ENCODE measurements around the gene PLEK2. TPM values are rescaled to one million over a fixed set of nuclear protein-coding genes. Genes with fewer than 3 reads are reported as not detected.

Gene PLEK2
- total and polyA plus RNA-seq, 10 donors, result 0.18 to 2.1 (median 0.76) TPM; not detected in 3

DNA sequence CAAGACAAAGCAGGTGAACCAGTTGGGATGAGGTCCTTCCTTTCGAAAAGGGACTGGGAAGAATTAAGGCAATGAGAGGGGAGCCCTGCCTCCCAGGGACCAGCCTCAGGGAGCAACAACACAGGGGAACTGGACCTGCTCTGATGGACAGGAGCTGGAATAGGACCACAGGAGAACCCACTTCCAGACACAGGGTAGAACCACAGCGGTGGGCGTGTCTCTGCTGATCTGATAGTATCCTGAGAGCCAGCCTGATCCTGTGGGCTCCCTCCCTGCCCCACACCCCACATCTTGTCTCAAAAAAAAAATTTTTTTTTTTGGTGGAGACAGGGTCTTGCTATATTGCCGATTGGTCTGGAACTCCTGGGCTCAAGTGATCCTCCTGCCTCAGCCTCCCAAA lies 13.6 kb upstream of the PLEK2 start:
- no peak overlapping the region for H3K4me3 ChIP-seq
- H3K9me3 ChIP-seq, result no peaks in the 10 kb centered on the region
- H3K27ac ChIP-seq, result no peak overlapping the region
- no peak for TF ChIP-seq POLR2AphosphoS5 (IDR thresholded peaks at IDR 0.05)
- TF ChIP-seq POLR2A (IDR thresholded peaks at IDR 0.05), result no peak
- TF ChIP-seq, protein P1, sequence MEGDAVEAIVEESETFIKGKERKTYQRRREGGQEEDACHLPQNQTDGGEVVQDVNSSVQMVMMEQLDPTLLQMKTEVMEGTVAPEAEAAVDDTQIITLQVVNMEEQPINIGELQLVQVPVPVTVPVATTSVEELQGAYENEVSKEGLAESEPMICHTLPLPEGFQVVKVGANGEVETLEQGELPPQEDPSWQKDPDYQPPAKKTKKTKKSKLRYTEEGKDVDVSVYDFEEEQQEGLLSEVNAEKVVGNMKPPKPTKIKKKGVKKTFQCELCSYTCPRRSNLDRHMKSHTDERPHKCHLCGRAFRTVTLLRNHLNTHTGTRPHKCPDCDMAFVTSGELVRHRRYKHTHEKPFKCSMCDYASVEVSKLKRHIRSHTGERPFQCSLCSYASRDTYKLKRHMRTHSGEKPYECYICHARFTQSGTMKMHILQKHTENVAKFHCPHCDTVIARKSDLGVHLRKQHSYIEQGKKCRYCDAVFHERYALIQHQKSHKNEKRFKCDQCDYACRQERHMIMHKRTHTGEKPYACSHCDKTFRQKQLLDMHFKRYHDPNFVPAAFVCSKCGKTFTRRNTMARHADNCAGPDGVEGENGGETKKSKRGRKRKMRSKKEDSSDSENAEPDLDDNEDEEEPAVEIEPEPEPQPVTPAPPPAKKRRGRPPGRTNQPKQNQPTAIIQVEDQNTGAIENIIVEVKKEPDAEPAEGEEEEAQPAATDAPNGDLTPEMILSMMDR (IDR thresholded peaks at IDR 0.05 in 8 of 11, conservative IDR thresholded peaks at IDR 0.05 in 3 of 11), result no peak
- intact Hi-C loops (cut with DNase I; ENCODE audit: low total_unique reads), result loop anchor here (5.0 kb wide), 1 partner anchor 242 kb away; no protein-coding TSS in a partner anchor
- H3K27me3 ChIP-seq (replicated peaks in 1 of 7), result peaks cover 0 to 38% (median 2%) of the 10 kb centered on the region in 7 donors
- WGBS, 5 donors, result 79 to 88% (median 83%) methylated on average over 4 of the region's 4 CpGs
- no peaks in the 10 kb centered on the region for H3K36me3 ChIP-seq
- H3K4me1 ChIP-seq, result peaks cover 0 to 9% (median 6%) of the 10 kb centered on the region in 6 donors
- no peak for DNase-seq

GRCh38 chr14:67424539-67424938 lies 12.6 kb upstream of the PLEK2 start:
- H3K9me3 ChIP-seq, result no peaks in the 10 kb centered on the region
- no peak for DNase-seq
- 6 to 20% (median 12%) methylated on average over 3 of the region's 3 CpGs for WGBS, 5 donors
- H3K4me1 ChIP-seq, result peaks cover 0 to 9% (median 6%) of the 10 kb centered on the region in 6 donors
- no peak overlapping the region for H3K27ac ChIP-seq
- TF ChIP-seq, protein P1 (IDR thresholded peaks at IDR 0.05 in 8 of 11, conservative IDR thresholded peaks at IDR 0.05 in 3 of 11), result no peak
- TF ChIP-seq POLR2AphosphoS5 (IDR thresholded peaks at IDR 0.05) (no peak), POLR2A (IDR thresholded peaks at IDR 0.05) (no peak)
- H3K36me3 ChIP-seq, result no peaks in the 10 kb centered on the region
- H3K27me3 ChIP-seq (replicated peaks in 1 of 7), result peaks cover 0 to 43% (median 2%) of the 10 kb centered on the region in 7 donors
- H3K4me3 ChIP-seq, result no peak overlapping the region
- intact Hi-C loops (cut with DNase I; ENCODE audit: low total_unique reads), result no loop called here

DNA sequence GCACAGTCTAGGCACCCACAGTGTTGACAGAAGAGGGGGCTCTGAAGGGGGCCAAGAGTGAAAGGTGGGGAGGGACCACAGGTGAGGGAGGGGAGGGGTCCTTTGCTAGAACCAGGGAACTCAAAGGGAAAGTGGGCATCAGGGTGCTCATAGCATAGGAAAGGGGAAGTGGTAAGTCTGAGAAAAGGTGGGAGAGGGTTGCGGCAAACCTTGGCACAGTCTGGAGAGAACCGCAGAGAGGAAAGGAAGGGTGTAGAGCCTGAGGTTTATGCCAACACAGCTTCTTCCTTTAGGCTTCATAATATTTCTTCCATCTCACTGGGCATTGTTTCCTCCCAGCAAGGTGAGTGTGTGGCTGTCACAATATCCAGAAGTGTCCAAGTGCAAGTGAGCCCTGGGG lies 11.5 kb upstream of the PLEK2 start:
- no peaks in the 10 kb centered on the region for H3K36me3 ChIP-seq
- no peak for DNase-seq
- H3K4me3 ChIP-seq, result no peak overlapping the region
- no peaks in the 10 kb centered on the region for H3K9me3 ChIP-seq
- no peak for TF ChIP-seq POLR2AphosphoS5 (IDR thresholded peaks at IDR 0.05)
- TF ChIP-seq, protein P1 (IDR thresholded peaks at IDR 0.05 in 8 of 11, conservative IDR thresholded peaks at IDR 0.05 in 3 of 11), result no peak
- TF ChIP-seq POLR2A (IDR thresholded peaks at IDR 0.05), result no peak
- 18 to 40% (median 20%) methylated on average over 2 of the region's 2 CpGs for WGBS, 5 donors
- intact Hi-C loops (cut with DNase I; ENCODE audit: low total_unique reads), result no loop called here
- H3K27ac ChIP-seq, result no peak overlapping the region
- peaks cover 0 to 9% (median 6%) of the 10 kb centered on the region in 6 donors for H3K4me1 ChIP-seq
- H3K27me3 ChIP-seq (replicated peaks in 1 of 7), result peaks cover 0 to 45% (median 2%) of the 10 kb centered on the region in 7 donors

DNA sequence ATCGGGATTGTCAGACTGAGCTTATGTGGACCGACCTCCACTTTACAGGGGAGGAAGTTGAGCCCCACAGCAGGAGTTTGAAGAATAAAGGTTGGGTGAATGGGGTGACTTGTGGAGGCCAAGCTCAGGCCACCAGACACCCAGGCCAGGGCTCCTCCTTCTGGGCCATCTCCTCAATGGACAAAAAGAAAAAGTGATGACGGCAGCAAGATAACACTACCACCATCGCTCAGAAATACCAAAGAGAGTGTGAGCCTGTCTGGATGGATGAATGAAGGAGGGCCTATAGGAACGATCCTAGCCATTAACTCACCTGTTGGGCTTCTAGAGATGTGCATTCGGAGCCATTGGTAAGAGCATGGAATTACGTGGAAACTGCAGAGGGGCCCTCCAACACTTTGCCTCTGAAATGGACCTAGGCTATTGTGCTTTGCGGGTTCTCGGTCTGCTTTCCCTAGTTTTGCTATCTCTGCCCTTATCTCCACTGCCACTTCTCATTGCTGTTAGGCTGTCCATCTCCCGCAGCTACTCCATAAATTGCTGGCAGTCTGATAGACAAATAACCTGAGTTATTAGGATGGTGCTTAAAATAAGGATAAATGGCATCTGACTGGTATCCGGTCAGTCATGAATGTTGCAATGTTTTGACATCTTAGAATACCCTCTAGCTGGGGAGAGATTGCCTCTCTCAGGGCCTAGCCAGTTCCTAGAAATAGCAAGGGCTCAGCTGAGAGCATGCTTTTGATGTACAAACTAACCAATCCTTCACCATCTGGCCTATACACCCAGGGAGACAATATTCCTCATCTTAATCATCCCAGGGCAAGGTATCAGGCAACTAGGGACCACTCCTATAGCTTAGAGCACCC lies 9.6 kb upstream of the PLEK2 start:
- H3K27me3 ChIP-seq (replicated peaks in 1 of 7), result peaks cover 0 to 40% (median 1%) of the 10 kb centered on the region in 7 donors
- H3K9me3 ChIP-seq, result no peaks in the 10 kb centered on the region
- no peaks in the 10 kb centered on the region for H3K4me1 ChIP-seq
- no peaks in the 10 kb centered on the region for H3K36me3 ChIP-seq
- no peak for DNase-seq
- H3K27ac ChIP-seq, result no peak overlapping the region
- intact Hi-C loops (cut with DNase I; ENCODE audit: low total_unique reads), result no loop called here
- 83 to 93% (median 88%) methylated on average over 11 of the region's 11 CpGs for WGBS, 5 donors
- TF ChIP-seq, protein P1 (IDR thresholded peaks at IDR 0.05 in 8 of 11, conservative IDR thresholded peaks at IDR 0.05 in 3 of 11), result no peak
- TF ChIP-seq POLR2AphosphoS5 (IDR thresholded peaks at IDR 0.05), result no peak
- no peak for TF ChIP-seq POLR2A (IDR thresholded peaks at IDR 0.05)
- H3K4me3 ChIP-seq, result no peak overlapping the region

Measured in spleen (tissue), 11 donors.